ENCODE results near the gene PLXNA1. TPM values are rescaled to one million over a fixed set of nuclear protein-coding genes. Genes with fewer than 3 reads are reported as not detected.
A peak's percentile ranks its signal among the peaks of the same experiment; 100 is the strongest.

The PLXNA1 gene
- total RNA-seq, 4 donors from 2014 or later, result 19.7 to 27.5 (median 23.9) TPM

- 67 to 77% methylated on average over 16 to 19 of the region's 20 CpGs for WGBS, 2 donors
- Histone ChIP-seq H3K27ac (no peak overlapping the region), H3K9me3 (no peaks in the 10 kb centered on the region), H3K27me3 (peaks cover 0 to 23% (median 0%) of the 10 kb centered on the region in 4 donors), H3K36me3 (no peaks in the 10 kb centered on the region), H3K4me3 (no peak overlapping the region), H3K4me1 (peaks cover 0 to 16% (median 10%) of the 10 kb centered on the region in 3 donors)
- DNase-seq, result no peak
- intact Hi-C loops (cut with DNase I), result no loop called here
- TF ChIP-seq POLR2A (IDR thresholded peaks at IDR 0.05), result no peak
- no peak for TF ChIP-seq CTCF (IDR thresholded peaks at IDR 0.05)
Observed at GRCh38 chr3:126968391-126969390, 14.2 kb upstream of the PLXNA1 start.

GRCh38 chr3:126969586-126969985, 13.3 kb upstream of the PLXNA1 start:
- Histone ChIP-seq H3K4me1 (peaks cover 0 to 16% (median 10%) of the 10 kb centered on the region in 3 donors), H3K36me3 (no peaks in the 10 kb centered on the region), H3K9me3 (peaks cover 0 to 7% (median 7%) of the 10 kb centered on the region in 3 donors), H3K27ac (no peak overlapping the region), H3K27me3 (peaks cover 0 to 23% (median 0%) of the 10 kb centered on the region in 4 donors), H3K4me3 (no peak overlapping the region)
- no peak for DNase-seq
- WGBS, 2 donors, result 56 to 75% methylated on average over 7 of the region's 7 CpGs
- TF ChIP-seq CTCF (IDR thresholded peaks at IDR 0.05) (no peak), POLR2A (IDR thresholded peaks at IDR 0.05) (no peak)
- intact Hi-C loops (cut with DNase I), result no loop called here

DNA sequence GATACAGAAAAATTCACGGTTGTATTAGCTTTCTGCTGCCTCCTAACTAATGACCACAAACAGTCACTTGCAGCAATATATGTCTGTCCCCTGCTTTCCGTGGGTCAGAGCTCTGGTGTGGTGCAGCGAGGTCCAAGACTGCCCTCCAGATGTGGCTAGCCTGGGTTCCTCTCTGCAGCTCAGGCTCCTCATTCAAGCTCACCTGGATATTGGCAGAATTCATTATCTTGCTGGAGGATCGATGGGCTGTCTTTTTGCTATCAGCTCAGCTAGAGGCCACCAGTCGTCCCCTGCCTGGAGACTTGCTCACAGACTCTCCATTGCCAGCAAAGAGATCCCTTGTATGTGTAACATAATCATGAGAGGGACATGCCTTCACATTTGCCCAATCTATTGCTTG, 12.8 kb upstream of the PLXNA1 start:
- WGBS, 2 donors, result 67 to 85% methylated on average over 5 of the region's 5 CpGs
- intact Hi-C loops (cut with DNase I), result no loop called here
- H3K27ac ChIP-seq, result no peak overlapping the region

DNA sequence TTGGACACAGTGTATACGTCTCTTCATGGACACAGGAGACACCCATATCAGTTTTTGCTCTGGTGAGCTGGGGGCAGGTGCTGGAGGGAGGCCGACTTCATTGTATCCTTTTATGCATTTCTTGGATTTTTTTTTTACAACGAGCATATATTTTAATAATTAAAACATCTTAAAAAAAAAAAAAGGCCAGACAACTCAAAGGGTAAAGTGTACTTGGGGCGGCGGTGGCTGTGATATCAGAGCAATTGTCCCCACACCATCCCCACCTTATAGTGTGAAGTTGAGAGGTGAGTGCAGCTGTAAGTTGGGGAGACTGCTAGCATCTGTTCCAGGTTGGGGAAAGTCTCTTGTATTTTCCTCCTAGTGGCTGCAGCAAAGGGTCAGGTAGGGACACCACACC, 12.0 kb upstream of the PLXNA1 start:
- Histone ChIP-seq H3K27ac (no peak overlapping the region), H3K4me3 (no peak overlapping the region), H3K4me1 (peaks cover 0 to 16% (median 10%) of the 10 kb centered on the region in 3 donors), H3K27me3 (peaks cover 0 to 20% (median 0%) of the 10 kb centered on the region in 4 donors), H3K36me3 (no peaks in the 10 kb centered on the region), H3K9me3 (peaks cover 0 to 12% (median 12%) of the 10 kb centered on the region in 3 donors)
- no peak for DNase-seq
- intact Hi-C loops (cut with DNase I), result no loop called here
- TF ChIP-seq CTCF (IDR thresholded peaks at IDR 0.05), result no peak
- TF ChIP-seq POLR2A (IDR thresholded peaks at IDR 0.05), result no peak
- 91 to 93% methylated on average over 5 of the region's 5 CpGs for WGBS, 2 donors

More for the DNA sequence above, 12.8 kb upstream of the PLXNA1 start:
- Histone ChIP-seq H3K9me3 (peaks cover 0 to 12% (median 12%) of the 10 kb centered on the region in 3 donors), H3K4me3 (no peak overlapping the region), H3K4me1 (peaks cover 0 to 16% (median 10%) of the 10 kb centered on the region in 3 donors), H3K36me3 (no peaks in the 10 kb centered on the region), H3K27me3 (peaks cover 0 to 23% (median 0%) of the 10 kb centered on the region in 4 donors)
- no peak for TF ChIP-seq CTCF (IDR thresholded peaks at IDR 0.05)
- no peak for TF ChIP-seq POLR2A (IDR thresholded peaks at IDR 0.05)
- no peak for DNase-seq

DNA sequence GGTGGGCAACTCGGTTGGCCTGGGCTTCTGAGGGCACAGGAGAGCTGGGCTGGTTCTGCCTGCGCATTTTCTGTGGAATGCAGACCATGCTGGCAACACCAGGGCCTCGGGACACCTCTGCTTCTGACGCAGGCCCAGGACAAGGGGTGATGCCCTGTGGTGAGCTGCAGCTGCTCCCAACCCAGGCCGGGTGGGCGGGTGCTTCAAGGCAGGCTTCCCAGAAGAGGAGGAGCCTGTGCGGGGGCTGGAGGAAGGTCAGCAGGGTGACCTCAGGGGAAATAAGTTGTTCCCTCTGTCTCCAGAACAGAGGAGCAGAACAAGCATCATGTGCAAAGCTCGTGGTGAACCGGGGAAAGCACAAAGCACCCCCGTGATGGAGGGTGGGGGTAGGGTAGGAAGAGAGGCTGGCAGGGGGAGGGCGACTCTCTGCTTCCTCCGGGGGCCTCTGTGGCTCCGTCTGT, 11.0 kb upstream of the PLXNA1 start:
- Histone ChIP-seq H3K4me1 (peaks cover 0 to 16% (median 10%) of the 10 kb centered on the region in 3 donors), H3K36me3 (no peaks in the 10 kb centered on the region), H3K27me3 (peaks cover 0 to 20% (median 0%) of the 10 kb centered on the region in 4 donors), H3K27ac (peak overlapping the region in 2 of 4 donors; percentile 42 to 70), H3K4me3 (no peak overlapping the region), H3K9me3 (peaks cover 0 to 12% (median 12%) of the 10 kb centered on the region in 3 donors)
- TF ChIP-seq CTCF (IDR thresholded peaks at IDR 0.05), result no peak
- no peak for TF ChIP-seq POLR2A (IDR thresholded peaks at IDR 0.05)
- WGBS, 2 donors, result 40 to 48% methylated on average over 2 to 8 of the region's 13 CpGs
- intact Hi-C loops (cut with DNase I), result no loop called here
- no peak for DNase-seq

All from esophagus squamous epithelium (tissue), 5 donors.